GM18505 (cell line): ENCODE data around the gene SHROOM2.
A peak's percentile ranks its signal among the peaks of the same experiment; 100 is the strongest.

ENCODE experiments used
- ATAC-seq: cut with Tn5 transposase; IDR thresholded peaks from one replicate; pipeline ENCODE4 v1.9.1; 2021; ENCODE audit not compliant: unreplicated experiment
- POLR2A ChIP-seq: IDR thresholded peaks from 4 replicates; pipeline ENCODE4 v1.6.1; 2011; ENCODE audit warnings: borderline replicate concordance; ENCODE audit not compliant: insufficient read depth, insufficient read length; ENCODE audit errors: extremely low read depth

SHROOM2 gene

GRCh38 chrX:9859711-9860555 is 73.7 kb downstream of the SHROOM2 start:
- TF ChIP-seq POLR2A: no peak
- ATAC-seq: no peak

GRCh38 chrX:9860826-9861225 is 74.6 kb downstream of the SHROOM2 start:
- no peak for ATAC-seq
- TF ChIP-seq POLR2A: no peak

- no peak for ATAC-seq
- no peak for TF ChIP-seq POLR2A
Observed at GRCh38 chrX:9861711-9862110, 75.5 kb downstream of the SHROOM2 start.

GRCh38 chrX:9862525-9862924 is 76.3 kb downstream of the SHROOM2 start:
- no peak for TF ChIP-seq POLR2A
- no peak for ATAC-seq

GRCh38 chrX:9862953-9863352 is 76.7 kb downstream of the SHROOM2 start:
- ATAC-seq: no peak
- no peak for TF ChIP-seq POLR2A

- ATAC-seq: no peak
- no peak for TF ChIP-seq POLR2A
Observed at GRCh38 chrX:9864011-9864410, 77.8 kb downstream of the SHROOM2 start.

GRCh38 chrX:9865804-9866472 is 79.7 kb downstream of the SHROOM2 start:
- ATAC-seq: no peak
- TF ChIP-seq POLR2A: no peak

- TF ChIP-seq POLR2A: no peak
- no peak for ATAC-seq
Observed at GRCh38 chrX:9866633-9867032, 80.4 kb downstream of the SHROOM2 start.

- ATAC-seq: no peak
Observed at GRCh38 chrX:9867226-9867625, 81.0 kb downstream of the SHROOM2 start.

GRCh38 chrX:9867753-9868152 is 81.5 kb downstream of the SHROOM2 start:
- TF ChIP-seq POLR2A: no peak
- ATAC-seq: no peak

More at GRCh38 chrX:9867226-9867625, 81.0 kb downstream of the SHROOM2 start:
- no peak for TF ChIP-seq POLR2A

GRCh38 chrX:9871701-9872268 is 85.6 kb downstream of the SHROOM2 start:
- ATAC-seq: no peak
- no peak for TF ChIP-seq POLR2A

GRCh38 chrX:9873360-9873759 is 87.1 kb downstream of the SHROOM2 start:
- ATAC-seq: no peak
- TF ChIP-seq POLR2A: no peak

GRCh38 chrX:9873952-9874351 is 87.7 kb downstream of the SHROOM2 start:
- ATAC-seq: peak; percentile 93
- no peak for TF ChIP-seq POLR2A

GRCh38 chrX:9874483-9874882 is 88.3 kb downstream of the SHROOM2 start:
- TF ChIP-seq POLR2A: no peak

More at GRCh38 chrX:9874483-9874882, 88.3 kb downstream of the SHROOM2 start:
- no peak for ATAC-seq
